ENCODE measurements around the gene ARRB1. TPM values are rescaled to one million over a fixed set of nuclear protein-coding genes. Genes with fewer than 3 reads are reported as not detected.
"Not testable (repeated sequence)": the region's sequence is repeated elsewhere in the genome, so short reads cannot be mapped to it uniquely, and the experiment has no call there.

ARRB1 gene
- total RNA-seq, 4 donors from 2014 or later: 15.7 to 44.7 (median 27.7) TPM

DNA sequence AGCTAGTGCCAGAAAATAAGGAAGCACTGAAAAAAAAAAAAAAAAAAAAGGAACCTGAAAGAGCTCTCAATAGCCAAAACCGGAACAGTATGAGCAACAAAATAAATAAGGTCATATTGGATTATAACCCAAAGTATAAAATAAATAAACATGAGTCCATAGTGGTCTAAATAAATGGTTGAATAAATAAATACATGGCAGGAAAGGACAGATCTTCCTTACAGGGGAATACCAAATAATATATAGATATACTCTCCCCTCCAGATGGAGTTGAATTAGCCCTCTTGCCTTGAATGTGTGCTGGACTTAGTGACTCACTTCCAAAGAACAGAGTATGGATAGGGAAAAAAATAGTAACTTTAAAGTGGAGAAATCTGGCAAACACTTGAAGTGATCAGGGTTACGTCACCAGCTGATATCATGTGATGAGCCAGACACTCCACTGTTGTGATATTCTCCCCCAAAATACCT, 14.3 kb upstream of the ARRB1 start:
- TF ChIP-seq, protein P1, sequence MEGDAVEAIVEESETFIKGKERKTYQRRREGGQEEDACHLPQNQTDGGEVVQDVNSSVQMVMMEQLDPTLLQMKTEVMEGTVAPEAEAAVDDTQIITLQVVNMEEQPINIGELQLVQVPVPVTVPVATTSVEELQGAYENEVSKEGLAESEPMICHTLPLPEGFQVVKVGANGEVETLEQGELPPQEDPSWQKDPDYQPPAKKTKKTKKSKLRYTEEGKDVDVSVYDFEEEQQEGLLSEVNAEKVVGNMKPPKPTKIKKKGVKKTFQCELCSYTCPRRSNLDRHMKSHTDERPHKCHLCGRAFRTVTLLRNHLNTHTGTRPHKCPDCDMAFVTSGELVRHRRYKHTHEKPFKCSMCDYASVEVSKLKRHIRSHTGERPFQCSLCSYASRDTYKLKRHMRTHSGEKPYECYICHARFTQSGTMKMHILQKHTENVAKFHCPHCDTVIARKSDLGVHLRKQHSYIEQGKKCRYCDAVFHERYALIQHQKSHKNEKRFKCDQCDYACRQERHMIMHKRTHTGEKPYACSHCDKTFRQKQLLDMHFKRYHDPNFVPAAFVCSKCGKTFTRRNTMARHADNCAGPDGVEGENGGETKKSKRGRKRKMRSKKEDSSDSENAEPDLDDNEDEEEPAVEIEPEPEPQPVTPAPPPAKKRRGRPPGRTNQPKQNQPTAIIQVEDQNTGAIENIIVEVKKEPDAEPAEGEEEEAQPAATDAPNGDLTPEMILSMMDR (IDR thresholded peaks at IDR 0.05): no peak
- TF ChIP-seq POLR2A (IDR thresholded peaks at IDR 0.05): no peak
- intact Hi-C loops (cut with DNase I): no loop called here
- Histone ChIP-seq H3K4me3 (replicated peaks in 1 of 3) (no peak overlapping the region), H3K27me3 (no peaks in the 10 kb centered on the region), H3K9me3 (no peaks in the 10 kb centered on the region), H3K4me1 (no peaks in the 10 kb centered on the region), H3K27ac (no peak overlapping the region), H3K36me3 (no peaks in the 10 kb centered on the region)
- DNase-seq: no peak
- WGBS, 2 donors: 51 to 61% methylated on average over 2 of the region's 2 CpGs

DNA sequence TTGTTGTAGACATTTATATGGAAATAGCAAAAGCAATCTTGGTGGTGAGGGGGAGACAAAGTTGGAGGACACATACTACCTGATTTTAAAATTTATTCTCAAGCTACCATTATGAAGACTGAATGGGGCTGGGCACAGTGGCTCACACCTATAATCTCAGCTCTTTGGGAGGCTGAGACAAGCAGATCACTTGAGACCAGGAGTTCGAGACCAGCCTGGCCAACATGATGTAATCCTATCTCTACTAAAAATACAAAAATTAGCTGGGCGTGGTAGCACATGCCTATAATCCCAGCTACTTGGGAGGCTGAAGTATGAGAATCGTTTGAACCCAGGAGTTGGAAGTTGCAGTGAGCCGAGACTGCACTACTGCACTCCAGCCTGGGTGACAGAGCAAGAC, 10.8 kb upstream of the ARRB1 start:
- WGBS, 2 donors: 46 to 82% methylated on average over 3 to 4 of the region's 4 CpGs
- H3K27me3 ChIP-seq; H3K4me1 ChIP-seq; H3K27ac ChIP-seq; H3K36me3 ChIP-seq; H3K9me3 ChIP-seq; H3K4me3 ChIP-seq (replicated peaks in 1 of 3); intact Hi-C loops (cut with DNase I); DNase-seq: not testable (repeated sequence)

DNA sequence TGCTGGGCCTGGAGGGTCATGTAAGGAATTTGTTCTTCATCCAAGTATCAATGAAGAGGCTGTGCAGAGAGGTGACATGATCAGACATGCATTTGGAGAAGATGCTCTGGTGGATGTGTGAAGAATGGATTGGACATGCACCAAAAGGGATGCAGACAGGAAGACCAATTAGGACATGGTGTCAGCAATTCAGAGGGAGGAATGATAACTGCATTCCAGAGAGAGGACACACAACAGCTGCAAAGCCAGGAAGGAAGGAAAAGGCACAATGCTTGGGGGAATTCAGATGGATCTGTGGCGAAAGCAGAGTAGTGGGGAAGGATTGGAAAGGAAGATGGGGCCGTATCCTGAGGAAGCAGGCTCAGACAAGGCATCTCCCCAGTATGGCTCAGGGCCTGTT, 5.2 kb upstream of the ARRB1 start:
- TF ChIP-seq, protein P1 (IDR thresholded peaks at IDR 0.05): no peak
- TF ChIP-seq POLR2A (IDR thresholded peaks at IDR 0.05): no peak
- H3K4me1 ChIP-seq: peaks cover 0 to 3% of the 10 kb centered on the region in 2 donors
- no peaks in the 10 kb centered on the region for H3K9me3 ChIP-seq
- no peak overlapping the region for H3K4me3 ChIP-seq (replicated peaks in 1 of 3)
- H3K36me3 ChIP-seq: no peaks in the 10 kb centered on the region
- no peaks in the 10 kb centered on the region for H3K27me3 ChIP-seq
- DNase-seq: no peak
- intact Hi-C loops (cut with DNase I): no loop called here
- H3K27ac ChIP-seq: no peak overlapping the region
- WGBS, 2 donors: 81% methylated on average over 2 of the region's 2 CpGs

DNA sequence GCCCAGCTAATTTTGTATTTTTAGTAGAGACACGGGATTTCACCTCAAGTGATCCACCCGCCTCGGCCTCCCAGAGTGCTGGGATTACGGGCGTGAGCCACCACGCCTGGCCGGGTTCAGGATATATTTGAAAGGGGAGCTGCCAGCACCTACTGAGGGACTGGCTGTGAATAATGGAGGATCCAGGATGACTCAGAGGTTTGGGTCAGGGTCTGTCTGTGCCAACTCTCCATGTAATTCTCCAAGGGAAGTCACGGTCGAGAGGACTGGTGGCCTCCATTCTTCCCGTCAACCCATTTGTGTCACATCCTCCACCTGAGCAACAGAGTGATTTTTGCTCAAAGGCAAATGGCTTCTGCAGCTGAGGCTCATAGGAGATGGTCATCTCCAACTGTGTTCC, 3.6 kb upstream of the ARRB1 start:
- Histone ChIP-seq H3K4me1 (peaks cover 7 to 14% of the 10 kb centered on the region in 2 donors), H3K9me3 (no peaks in the 10 kb centered on the region), H3K27ac (no peak overlapping the region), H3K27me3 (no peaks in the 10 kb centered on the region), H3K4me3 (replicated peaks in 1 of 3) (no peak overlapping the region), H3K36me3 (no peaks in the 10 kb centered on the region)
- 74 to 77% methylated on average over 10 of the region's 10 CpGs for WGBS, 2 donors
- intact Hi-C loops (cut with DNase I): no loop called here
- TF ChIP-seq POLR2A (IDR thresholded peaks at IDR 0.05): no peak
- TF ChIP-seq, protein P1 (IDR thresholded peaks at IDR 0.05): no peak
- no peak for DNase-seq

DNA sequence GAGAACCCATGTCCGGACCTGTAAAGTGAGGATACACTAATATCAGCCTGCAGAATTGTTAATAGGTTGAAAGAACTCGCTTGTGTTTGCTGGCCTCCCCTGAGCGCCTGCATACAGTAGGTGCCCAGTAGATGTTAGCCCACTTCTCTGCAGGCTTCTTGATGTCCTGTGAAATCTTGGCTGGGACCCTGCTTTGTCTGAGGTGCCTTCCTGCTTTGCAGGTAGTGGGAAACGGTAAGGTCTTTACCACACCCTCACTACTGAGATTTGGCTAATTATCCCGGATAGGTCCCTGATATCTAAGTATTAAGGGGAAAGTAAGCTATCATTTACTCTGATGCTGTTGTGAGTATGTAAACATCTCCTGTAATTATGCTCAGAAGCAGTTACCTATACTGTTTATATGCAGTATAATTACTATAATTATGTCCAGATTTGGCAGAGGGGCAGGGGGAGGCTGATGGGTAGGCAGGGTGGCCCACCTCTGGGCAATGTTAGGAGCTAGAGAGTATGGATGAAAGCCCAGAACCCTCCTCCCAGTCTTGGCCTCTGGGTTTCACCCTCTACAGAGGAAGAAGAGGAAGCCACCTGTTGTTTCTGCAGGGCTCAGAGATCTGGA, 1.2 kb upstream of the ARRB1 start:
- Histone ChIP-seq H3K4me1 (peaks cover 10 to 37% of the 10 kb centered on the region in 2 donors), H3K4me3 (replicated peaks in 1 of 3) (no peak overlapping the region), H3K27ac (peak overlapping the region in 2 of 3 donors; percentile 40 to 88), H3K36me3 (no peaks in the 10 kb centered on the region), H3K27me3 (no peaks in the 10 kb centered on the region), H3K9me3 (no peaks in the 10 kb centered on the region)
- intact Hi-C loops (cut with DNase I): no loop called here
- WGBS, 2 donors: 55 to 57% methylated on average over 5 of the region's 5 CpGs
- no peak for TF ChIP-seq POLR2A (IDR thresholded peaks at IDR 0.05)
- TF ChIP-seq, protein P1 (IDR thresholded peaks at IDR 0.05): no peak
- no peak for DNase-seq

Data from thyroid gland (tissue), 4 donors.